HG02885 (cell line): ENCODE measurements around the gene CXCR5.

Experiments
- ATAC-seq: cut with Tn5 transposase; IDR thresholded peaks from one replicate; pipeline ENCODE4 v1.9.1; 2021; ENCODE audit warnings: mild to moderate bottlenecking; ENCODE audit not compliant: unreplicated experiment, poor library complexity

Gene CXCR5

GRCh38 chr11:118911880-118912741 lies 28.4 kb downstream of the CXCR5 start:
- no peak for ATAC-seq

- no peak for ATAC-seq
These were observed 29.2 kb downstream of the CXCR5 start for GRCh38 chr11:118912742-118913410.

GRCh38 chr11:118913411-118914125 lies 29.9 kb downstream of the CXCR5 start:
- ATAC-seq = no peak

GRCh38 chr11:118914178-118914918 lies 30.7 kb downstream of the CXCR5 start:
- no peak for ATAC-seq

GRCh38 chr11:118914987-118915386 lies 31.3 kb downstream of the CXCR5 start:
- no peak for ATAC-seq

- ATAC-seq = no peak
These were observed 31.7 kb downstream of the CXCR5 start for GRCh38 chr11:118915396-118915795.

GRCh38 chr11:118915941-118916841 lies 32.5 kb downstream of the CXCR5 start:
- no peak for ATAC-seq

- no peak for ATAC-seq
These were observed 33.2 kb downstream of the CXCR5 start for GRCh38 chr11:118916842-118917388.

GRCh38 chr11:118917481-118918127 lies 33.9 kb downstream of the CXCR5 start:
- ATAC-seq = no peak

- ATAC-seq = no peak
These were observed 34.5 kb downstream of the CXCR5 start for GRCh38 chr11:118918128-118918685.

- ATAC-seq = no peak
These were observed 35.1 kb downstream of the CXCR5 start for GRCh38 chr11:118918686-118919280.

- no peak for ATAC-seq
These were observed 37.6 kb downstream of the CXCR5 start for GRCh38 chr11:118921121-118921928.

- no peak for ATAC-seq
These were observed 38.4 kb downstream of the CXCR5 start for GRCh38 chr11:118921929-118922744.

GRCh38 chr11:118922745-118923627 lies 39.3 kb downstream of the CXCR5 start:
- no peak for ATAC-seq
